ENCODE measurements around the gene ODF4.

The ODF4 gene

GRCh38 chr17:8333281-8333680, 6.4 kb upstream of the ODF4 start:
- Histone ChIP-seq H3K27ac (ENCODE audit: extremely low read depth, low read depth, low read length) (no peak overlapping the region), H3K4me3 (ENCODE audit: low read depth, low read length) (no peak overlapping the region), H3K36me3 (ENCODE audit: control insufficient read depth in 2 of 2, insufficient read depth in 1 of 2, low read length in 2 of 2) (no peaks in the 10 kb centered on the region), H3K4me1 (ENCODE audit: control insufficient read depth, insufficient read depth, low read length) (no peaks in the 10 kb centered on the region), H3K9me3 (ENCODE audit: control insufficient read depth, insufficient read depth, low read depth, low read length) (no peaks in the 10 kb centered on the region; the same call in 1 of the 2 replicates)
- TF ChIP-seq ZSCAN5A (tag by site-specific recombination; IDR thresholded peaks at IDR 0.05) (no peak), ZNF169 (tag by site-specific recombination; IDR thresholded peaks at IDR 0.05) (no peak), OSR2 (tag by site-specific recombination; IDR thresholded peaks at IDR 0.05) (no peak), ZBTB6 (tag by site-specific recombination; IDR thresholded peaks at IDR 0.05) (no peak), SALL2 (tag by site-specific recombination; IDR thresholded peaks at IDR 0.05; ENCODE audit: borderline replicate concordance) (no peak), ZNF354C (tag by site-specific recombination; IDR thresholded peaks at IDR 0.05; ENCODE audit: borderline replicate concordance, low read depth) (no peak), ZNF311 (tag by site-specific recombination; IDR thresholded peaks at IDR 0.05; ENCODE audit: borderline replicate concordance) (no peak), KLF1 (tag by site-specific recombination; IDR thresholded peaks at IDR 0.05) (no peak)
- ChIA-PET POLR2A (no interaction called here), CTCF (interaction anchor here (2.4 kb wide), 1 partner anchor 33 kb away, joined by 6 read pairs; no protein-coding TSS in a partner anchor)

- no peak overlapping the region for H3K27ac ChIP-seq (ENCODE audit: extremely low read depth, low read depth, low read length)
- POLR2A ChIA-PET, result interaction anchor here (0.6 to 1.2 kb wide), 4 partner anchors 8 to 1103 kb away, joined by 3 to 4 read pairs (median 4); no protein-coding TSS in a partner anchor
- H3K9me3 ChIP-seq (ENCODE audit: control insufficient read depth, insufficient read depth, low read depth, low read length), result no peaks in the 10 kb centered on the region
- no peaks in the 10 kb centered on the region for H3K36me3 ChIP-seq (ENCODE audit: control insufficient read depth in 2 of 2, insufficient read depth in 1 of 2, low read length in 2 of 2)
- no peak overlapping the region for H3K4me3 ChIP-seq (ENCODE audit: low read depth, low read length)
- H3K4me1 ChIP-seq (ENCODE audit: control insufficient read depth, insufficient read depth, low read length), result no peaks in the 10 kb centered on the region
- TF ChIP-seq ZBTB20 (tag by site-specific recombination; IDR thresholded peaks at IDR 0.05) (no peak), ZBTB17 (tag by site-specific recombination; IDR thresholded peaks at IDR 0.05) (peak; percentile 39)
- CTCF ChIA-PET, result interaction anchor here (0.7 to 2.0 kb wide), 7 partner anchors 8 to 413 kb away, joined by 3 to 8 read pairs (median 3); partner anchors contain the start of gene KRABD2
Observed at GRCh38 chr17:8337802-8338752, 1.6 kb upstream of the ODF4 start.

- Histone ChIP-seq H3K27ac (ENCODE audit: extremely low read depth, low read depth, low read length) (no peak overlapping the region), H3K4me1 (ENCODE audit: control insufficient read depth, insufficient read depth, low read length) (no peaks in the 10 kb centered on the region), H3K4me3 (ENCODE audit: low read depth, low read length) (no peak overlapping the region), H3K9me3 (ENCODE audit: control insufficient read depth, insufficient read depth, low read depth, low read length) (no peaks in the 10 kb centered on the region), H3K36me3 (ENCODE audit: control insufficient read depth in 2 of 2, insufficient read depth in 1 of 2, low read length in 2 of 2) (no peaks in the 10 kb centered on the region)
- TF ChIP-seq ZNF362 (tag by site-specific recombination; IDR thresholded peaks at IDR 0.05) (no peak), SP7 (tag by site-specific recombination; IDR thresholded peaks at IDR 0.05) (no peak), ZBTB7A (tag by site-specific recombination; IDR thresholded peaks at IDR 0.05; ENCODE audit: low read depth) (no peak), ZNF530 (tag by site-specific recombination; IDR thresholded peaks at IDR 0.05; ENCODE audit: low read depth) (no peak), ZIC2 (tag by site-specific recombination; IDR thresholded peaks at IDR 0.05) (peak; percentile 59), BCL11B (tag by site-specific recombination; IDR thresholded peaks at IDR 0.05; ENCODE audit: low read depth) (no peak), ZNF133 (tag by site-specific recombination; IDR thresholded peaks at IDR 0.05) (no peak)
- CTCF ChIA-PET, result interaction anchor here (1.0 to 2.0 kb wide), 5 partner anchors 13 to 412 kb away, joined by 3 to 8 read pairs (median 5); partner anchors contain the start of gene KRABD2
- POLR2A ChIA-PET, result interaction anchor here (1.0 to 1.2 kb wide), 3 partner anchors 9 to 44 kb away, joined by 3 to 4 read pairs (median 3); no protein-coding TSS in a partner anchor
Observed at GRCh38 chr17:8338753-8339140, 893 bp upstream of the ODF4 start.

Measured in HEK293 (cell line).